PC-9 (cell line): ENCODE data around the gene KRTAP7-1. TPM values are rescaled to one million over a fixed set of nuclear protein-coding genes. Genes with fewer than 3 reads are reported as not detected.

Experiments used
- Bru-seq: library from RNA; stranded (reverse); fragments of 400-500 nt; gene quantifications from one replicate; lab custom pipeline; 2021; lab: Mats Ljungman, UMichigan
- BruChase-seq, 2 experiments: library from RNA; stranded (reverse); fragments of 400-500 nt; gene quantifications; one replicate each; lab custom pipeline; 2021; lab: Mats Ljungman, UMichigan
- BruUV-seq: library from RNA; stranded (reverse); fragments of 400-500 nt; replicated peaks from 2 replicates; lab custom pipeline; 2021; lab: Mats Ljungman, UMichigan
- CTCF ChIA-PET: fragments of 300-600 bp; sonication (Branson Sonifier 250); formaldehyde crosslinking; loops from one replicate; lab custom pipeline; 2022; ENCODE audit warnings: antibody characterized with exemption; lab: Charles Lee
- POLR2A ChIA-PET: fragments of 300-600 bp; sonication (Branson Sonifier 250); formaldehyde crosslinking; loops from one replicate; lab custom pipeline; 2022; ENCODE audit warnings: antibody characterized with exemption; ENCODE audit not compliant: unreplicated experiment; lab: Charles Lee
- DNase-seq, 2 experiments: peaks; one replicate each; pipeline versions ENCODE4 v3.0.0 to v3.0.0-alpha.2; 2015 to 2022; ENCODE audit warnings: mixed read lengths in 1 of 2
- H2AFZ ChIP-seq: fragments of 200-600 bp; sonication (generic); 2 replicates; pipeline ENCODE4 v1.8.1; 2017; ENCODE audit warnings: antibody characterized with exemption
- H3F3A ChIP-seq: fragments of 200-600 bp; sonication (generic); 2 replicates; pipeline ENCODE4 v1.8.1; 2017; ENCODE audit warnings: antibody characterized with exemption, mild to moderate bottlenecking, low read depth; ENCODE audit not compliant: insufficient read depth
- H3K27ac ChIP-seq: fragments of 200-600 bp; sonication (generic); 2 replicates; pipeline ENCODE4 v1.6.1; 2016; ENCODE audit warnings: mixed run types
- H3K27me3 ChIP-seq: fragments of 200-600 bp; sonication (generic); 2 replicates; pipeline ENCODE4 v1.6.1; 2016; ENCODE audit warnings: low read depth, mixed run types; ENCODE audit not compliant: insufficient read depth
- H3K36me3 ChIP-seq: fragments of 200-600 bp; sonication (generic); 2 replicates; pipeline ENCODE4 v1.6.1; 2016; ENCODE audit warnings: low read depth, mixed run types
- H3K4me1 ChIP-seq: fragments of 200-600 bp; sonication (generic); replicated peaks from 2 replicates; pipeline ENCODE4 v1.6.1; 2016; ENCODE audit warnings: mixed run types; ENCODE audit not compliant: insufficient read depth
- H3K4me2 ChIP-seq: fragments of 200-600 bp; sonication (generic); 2 replicates; pipeline ENCODE4 v1.6.1; 2017; ENCODE audit warnings: mixed run types
- H3K4me3 ChIP-seq: fragments of 200-600 bp; sonication (generic); 2 replicates; pipeline ENCODE4 v1.6.1; 2016; ENCODE audit warnings: mixed run types
- H3K79me2 ChIP-seq: fragments of 200-600 bp; sonication (generic); 2 replicates; pipeline ENCODE4 v1.6.1; 2017; ENCODE audit warnings: low read depth, mixed run types
- H3K9me2 ChIP-seq: fragments of 200-600 bp; sonication (generic); 2 replicates; pipeline ENCODE4 v1.8.1; 2017; ENCODE audit warnings: mild to moderate bottlenecking; ENCODE audit not compliant: insufficient read depth
- H3K9me3 ChIP-seq: fragments of 200-600 bp; sonication (generic); 2 replicates; pipeline ENCODE4 v1.8.1; 2016; ENCODE audit warnings: low read depth; ENCODE audit not compliant: insufficient read depth
- H4K20me1 ChIP-seq: fragments of 200-600 bp; sonication (generic); 2 replicates; pipeline ENCODE4 v1.8.1; 2017; ENCODE audit not compliant: insufficient read depth
- EZH2 ChIP-seq: fragments of 200-600 bp; sonication (generic); IDR thresholded peaks from 2 replicates; pipeline ENCODE4 v1.8.0; 2017; ENCODE audit warnings: antibody characterized with exemption, low read depth
- intact Hi-C: fragments of 100-400 bp; cut with micrococcal nuclease; formaldehyde crosslinking; loops from one replicate; pipeline ENCODE4 v1.10.0; 2022; ENCODE audit not compliant: unreplicated experiment
- long read RNA-seq: library from polyadenylated mRNA; stranded (forward); transcript quantifications from one replicate; pipeline ENCODE4 v2.0.0, GENCODE V29; 2022
- total RNA-seq: library from RNA; stranded (reverse); gene quantifications from 2 replicates; pipeline ENCODE4 v1.2.3, GENCODE V29; 2021
- TF ChIP-seq, protein P1 (sequence below): fragments of 200-600 bp; sonication (generic); conservative IDR thresholded peaks from 2 replicates; pipeline ENCODE4 v1.6.1; 2017; ENCODE audit warnings: mixed run types, antibody characterized with exemption, mild to moderate bottlenecking, moderate library complexity

The KRTAP7-1 gene, protein sequence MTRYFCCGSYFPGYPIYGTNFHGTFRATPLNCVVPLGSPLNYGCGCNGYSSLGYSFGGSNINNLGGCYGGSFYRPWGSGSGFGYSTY
- total RNA-seq (not detected in 2 replicates), Bru-seq, nascent RNA (not detected), BruChase-seq, experiment 1, labeled RNA remaining after a 2-hour chase (not detected), BruChase-seq, experiment 2, labeled RNA remaining after a 6-hour chase (not detected)
- long read RNA-seq, result 0 reads

DNA sequence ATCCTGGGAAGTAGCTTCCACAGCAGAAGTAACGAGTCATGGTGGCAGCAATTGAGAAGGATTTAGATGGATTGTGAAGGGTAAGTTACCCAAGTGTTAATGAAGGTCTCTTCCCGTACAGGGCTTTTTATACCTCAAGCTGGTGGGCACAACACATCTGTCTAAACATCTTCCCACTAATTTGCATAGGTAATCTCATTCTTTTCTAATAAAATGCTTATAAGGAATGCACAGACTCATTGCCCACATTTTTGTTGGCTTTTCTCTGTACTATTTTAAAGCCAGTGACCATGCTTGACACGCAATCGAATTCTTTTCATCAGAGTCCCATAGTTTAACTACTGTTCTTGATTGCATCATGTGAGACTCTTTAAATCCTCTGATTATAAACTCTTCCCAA, at the start of gene KRTAP7-1:
TSS of gene KRTAP7-1 (minus strand) at position 101 of the 400 bp plus-strand sequence. CDS start at position 40, 61 bp downstream.
- no peaks in the 10 kb centered on the region for H3F3A ChIP-seq
- DNase-seq, result no peak
- CTCF ChIA-PET, result no interaction called here
- no peaks in the 10 kb centered on the region for H4K20me1 ChIP-seq
- H3K9me3 ChIP-seq, result no peaks in the 10 kb centered on the region
- no peak within 1 kb of the TSS for H3K27ac ChIP-seq
- no peak within 1 kb of the TSS for H3K4me3 ChIP-seq
- no peak within 1 kb of the TSS for H3K4me2 ChIP-seq
- TF ChIP-seq EZH2, result no peak
- TF ChIP-seq, protein P1, sequence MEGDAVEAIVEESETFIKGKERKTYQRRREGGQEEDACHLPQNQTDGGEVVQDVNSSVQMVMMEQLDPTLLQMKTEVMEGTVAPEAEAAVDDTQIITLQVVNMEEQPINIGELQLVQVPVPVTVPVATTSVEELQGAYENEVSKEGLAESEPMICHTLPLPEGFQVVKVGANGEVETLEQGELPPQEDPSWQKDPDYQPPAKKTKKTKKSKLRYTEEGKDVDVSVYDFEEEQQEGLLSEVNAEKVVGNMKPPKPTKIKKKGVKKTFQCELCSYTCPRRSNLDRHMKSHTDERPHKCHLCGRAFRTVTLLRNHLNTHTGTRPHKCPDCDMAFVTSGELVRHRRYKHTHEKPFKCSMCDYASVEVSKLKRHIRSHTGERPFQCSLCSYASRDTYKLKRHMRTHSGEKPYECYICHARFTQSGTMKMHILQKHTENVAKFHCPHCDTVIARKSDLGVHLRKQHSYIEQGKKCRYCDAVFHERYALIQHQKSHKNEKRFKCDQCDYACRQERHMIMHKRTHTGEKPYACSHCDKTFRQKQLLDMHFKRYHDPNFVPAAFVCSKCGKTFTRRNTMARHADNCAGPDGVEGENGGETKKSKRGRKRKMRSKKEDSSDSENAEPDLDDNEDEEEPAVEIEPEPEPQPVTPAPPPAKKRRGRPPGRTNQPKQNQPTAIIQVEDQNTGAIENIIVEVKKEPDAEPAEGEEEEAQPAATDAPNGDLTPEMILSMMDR, result no peak
- no peaks in the 10 kb centered on the region for H3K27me3 ChIP-seq
- H3K9me2 ChIP-seq, result no peaks in the 10 kb centered on the region
- no peaks in the 10 kb centered on the region for H3K4me1 ChIP-seq
- H2AFZ ChIP-seq, result no peak within 1 kb of the TSS
- intact Hi-C loops, result no loop called here
- H3K79me2 ChIP-seq, result no peaks in the 10 kb centered on the region
- POLR2A ChIA-PET, result no interaction called here
- BruUV-seq, result no TSS peak
- no peaks in the 10 kb centered on the region for H3K36me3 ChIP-seq

DNA sequence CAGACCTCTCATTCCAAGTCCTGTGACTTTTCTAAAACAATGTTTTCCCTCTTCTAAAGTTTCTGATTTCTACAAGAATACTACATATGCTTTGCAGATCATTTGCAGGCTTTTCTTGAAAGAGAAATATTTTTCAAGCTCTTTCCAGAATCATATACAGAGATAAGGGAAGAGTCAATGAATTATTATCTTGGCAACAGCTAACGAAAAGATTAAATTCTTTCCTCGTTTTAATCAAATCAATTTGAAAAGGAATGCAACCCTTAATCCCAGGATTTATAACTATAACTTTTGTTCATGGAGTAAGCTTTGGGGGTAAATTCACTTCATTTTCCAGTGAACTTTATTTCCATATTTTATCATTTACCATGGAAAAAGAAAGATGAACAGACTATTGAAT, 45.0 kb upstream of the KRTAP7-1 start:
- no peaks in the 10 kb centered on the region for H4K20me1 ChIP-seq
- no TSS peak for BruUV-seq
- intact Hi-C loops, result no loop called here
- H3F3A ChIP-seq, result no peaks in the 10 kb centered on the region
- ChIA-PET POLR2A (no interaction called here), CTCF (no interaction called here)
- H3K27ac ChIP-seq, result no peak overlapping the region
- H3K4me1 ChIP-seq, result no peaks in the 10 kb centered on the region
- no peaks in the 10 kb centered on the region for H3K9me3 ChIP-seq
- H3K4me3 ChIP-seq, result no peak overlapping the region
- 0 out of 2 replicates have a peak, but pooled peaks cover 3% of the 10 kb centered on the region for H3K27me3 ChIP-seq
- H3K4me2 ChIP-seq, result no peak overlapping the region
- H3K36me3 ChIP-seq, result no peaks in the 10 kb centered on the region
- no peak for TF ChIP-seq EZH2
- TF ChIP-seq, protein P1, result no peak
- H3K9me2 ChIP-seq, result no peaks in the 10 kb centered on the region
- DNase-seq, result no peak
- H2AFZ ChIP-seq, result no peak overlapping the region
- no peaks in the 10 kb centered on the region for H3K79me2 ChIP-seq

DNA sequence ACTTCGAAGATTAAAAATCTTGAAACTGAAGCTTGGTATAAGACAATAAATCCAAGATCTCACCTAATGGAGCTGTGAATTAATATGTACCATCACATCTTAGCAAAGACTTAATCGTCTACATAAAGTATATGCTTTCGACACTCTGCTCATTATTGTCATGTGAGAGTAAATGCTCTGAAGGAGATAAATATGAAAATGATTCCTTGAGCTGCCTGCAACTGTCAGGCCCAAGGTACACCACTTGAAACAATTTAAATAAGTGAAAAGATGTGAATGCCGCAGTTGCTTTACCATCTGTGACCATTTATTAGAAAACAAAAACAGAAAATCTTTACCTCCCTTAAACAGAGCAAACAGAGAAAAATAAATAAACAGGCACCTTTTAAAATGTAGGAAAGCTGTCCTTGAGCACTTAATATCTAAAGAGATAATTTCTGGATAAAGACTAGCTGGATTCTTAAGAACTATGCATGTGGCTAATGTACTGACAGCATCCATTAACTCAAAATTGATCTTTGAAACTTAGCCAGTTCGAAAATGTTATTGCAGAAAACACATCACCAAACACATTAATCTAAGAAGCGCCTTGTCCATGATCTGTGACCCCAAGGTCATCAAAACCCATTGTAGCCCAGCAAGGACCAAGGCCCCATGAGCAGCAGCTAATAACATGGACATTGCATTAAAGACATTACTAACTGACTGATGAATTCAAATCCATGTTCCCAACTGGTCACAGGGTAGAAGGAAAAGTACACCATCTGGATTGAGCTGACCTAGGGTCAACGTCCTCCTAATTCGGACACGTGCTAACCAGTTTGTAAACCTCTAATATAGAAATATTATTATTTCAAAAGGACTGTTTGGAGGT, 18.3 kb upstream of the KRTAP7-1 start:
- no peaks in the 10 kb centered on the region for H3F3A ChIP-seq
- H3K27ac ChIP-seq, result no peak overlapping the region
- no peaks in the 10 kb centered on the region for H3K4me1 ChIP-seq
- BruUV-seq, result no TSS peak
- DNase-seq, result no peak
- intact Hi-C loops, result no loop called here
- H4K20me1 ChIP-seq, result no peaks in the 10 kb centered on the region
- no peak overlapping the region for H3K4me3 ChIP-seq
- TF ChIP-seq, protein P1, result no peak
- TF ChIP-seq EZH2, result no peak
- no peak overlapping the region for H3K4me2 ChIP-seq
- H3K9me2 ChIP-seq, result no peaks in the 10 kb centered on the region
- CTCF ChIA-PET, result no interaction called here
- no peaks in the 10 kb centered on the region for H3K79me2 ChIP-seq
- no peaks in the 10 kb centered on the region for H3K27me3 ChIP-seq
- no peaks in the 10 kb centered on the region for H3K36me3 ChIP-seq
- POLR2A ChIA-PET, result no interaction called here
- H2AFZ ChIP-seq, result no peak overlapping the region
- no peaks in the 10 kb centered on the region for H3K9me3 ChIP-seq
